GM13977 (cell line): ENCODE data around the gene CYP2A6.
"Not testable (repeated sequence)": the region's sequence is repeated elsewhere in the genome, so short reads cannot be mapped to it uniquely, and the experiment has no call there.

ENCODE experiments used
- DNase-seq: peaks from one replicate; pipeline ENCODE4 v3.0.0; 2012; ENCODE audit warnings: low spot score
- in situ Hi-C: fragments of 300-500 bp; cut with MboI; formaldehyde crosslinking; loops from one replicate; pipeline ENCODE4 v1.12.0; 2022; ENCODE audit warnings: low sequenced_read_pairs, low pct_unique_long_range_greater_than_20kb, mixed read lengths, inconsistent platforms; ENCODE audit not compliant: unreplicated experiment
- TF ChIP-seq, protein P1 (sequence below): IDR thresholded peaks from 2 replicates; pipeline ENCODE4 v1.5.1; 2012; ENCODE audit warnings: mild to moderate bottlenecking, control low read depth; ENCODE audit not compliant: insufficient read depth; ENCODE audit errors: extremely low read depth, missing control alignments

Gene CYP2A6

DNA sequence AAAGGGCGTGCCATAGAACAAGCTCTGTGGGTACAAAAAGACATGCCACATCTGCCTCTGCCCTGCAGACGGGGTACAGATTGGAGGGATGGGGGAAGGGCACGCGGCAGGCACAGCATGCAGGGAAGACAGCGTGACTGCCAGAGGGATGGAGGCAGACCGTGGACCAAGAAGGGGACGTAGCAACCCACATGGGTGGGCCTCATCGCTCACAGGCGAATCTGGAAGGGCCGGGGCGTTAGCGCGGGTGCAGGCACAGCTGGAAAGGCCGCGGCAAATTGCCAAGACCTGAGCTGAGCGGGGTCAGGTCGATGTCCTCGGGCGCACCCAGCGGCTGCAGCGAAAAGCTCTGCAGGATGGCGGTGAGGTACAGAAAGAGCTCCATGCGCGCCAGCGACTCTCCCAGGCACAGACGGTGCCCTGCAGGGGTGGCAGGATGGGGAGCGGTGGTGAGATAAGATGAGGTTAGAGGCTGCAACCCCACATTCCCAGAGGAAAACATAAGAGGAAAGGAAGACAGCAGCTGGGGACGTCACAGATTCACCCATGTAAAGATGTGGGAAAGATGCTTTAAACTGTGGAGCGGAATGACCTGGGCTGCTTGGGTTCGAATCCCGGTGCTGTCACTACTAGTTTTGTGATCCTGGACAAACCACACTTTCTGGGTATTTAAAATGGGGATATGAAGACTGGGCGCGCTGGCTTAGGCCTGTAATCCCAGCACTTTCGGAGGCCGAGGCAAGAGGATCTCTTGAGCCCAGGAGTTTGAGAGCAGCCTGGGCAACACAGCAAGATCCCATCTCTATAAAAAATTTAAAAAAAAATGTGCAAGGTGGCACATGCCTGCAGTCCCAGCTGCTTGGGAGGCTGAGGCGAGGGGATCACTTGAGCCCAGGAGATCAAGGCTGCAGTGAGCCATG, 31.5 kb downstream of the CYP2A6 start:
- TF ChIP-seq, protein P1, sequence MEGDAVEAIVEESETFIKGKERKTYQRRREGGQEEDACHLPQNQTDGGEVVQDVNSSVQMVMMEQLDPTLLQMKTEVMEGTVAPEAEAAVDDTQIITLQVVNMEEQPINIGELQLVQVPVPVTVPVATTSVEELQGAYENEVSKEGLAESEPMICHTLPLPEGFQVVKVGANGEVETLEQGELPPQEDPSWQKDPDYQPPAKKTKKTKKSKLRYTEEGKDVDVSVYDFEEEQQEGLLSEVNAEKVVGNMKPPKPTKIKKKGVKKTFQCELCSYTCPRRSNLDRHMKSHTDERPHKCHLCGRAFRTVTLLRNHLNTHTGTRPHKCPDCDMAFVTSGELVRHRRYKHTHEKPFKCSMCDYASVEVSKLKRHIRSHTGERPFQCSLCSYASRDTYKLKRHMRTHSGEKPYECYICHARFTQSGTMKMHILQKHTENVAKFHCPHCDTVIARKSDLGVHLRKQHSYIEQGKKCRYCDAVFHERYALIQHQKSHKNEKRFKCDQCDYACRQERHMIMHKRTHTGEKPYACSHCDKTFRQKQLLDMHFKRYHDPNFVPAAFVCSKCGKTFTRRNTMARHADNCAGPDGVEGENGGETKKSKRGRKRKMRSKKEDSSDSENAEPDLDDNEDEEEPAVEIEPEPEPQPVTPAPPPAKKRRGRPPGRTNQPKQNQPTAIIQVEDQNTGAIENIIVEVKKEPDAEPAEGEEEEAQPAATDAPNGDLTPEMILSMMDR: peak; percentile 35
- in situ Hi-C loops: loop anchor here (10.0 kb wide), 1 partner anchor 164 kb away; no protein-coding TSS in a partner anchor
- not testable (repeated sequence) for DNase-seq

DNA sequence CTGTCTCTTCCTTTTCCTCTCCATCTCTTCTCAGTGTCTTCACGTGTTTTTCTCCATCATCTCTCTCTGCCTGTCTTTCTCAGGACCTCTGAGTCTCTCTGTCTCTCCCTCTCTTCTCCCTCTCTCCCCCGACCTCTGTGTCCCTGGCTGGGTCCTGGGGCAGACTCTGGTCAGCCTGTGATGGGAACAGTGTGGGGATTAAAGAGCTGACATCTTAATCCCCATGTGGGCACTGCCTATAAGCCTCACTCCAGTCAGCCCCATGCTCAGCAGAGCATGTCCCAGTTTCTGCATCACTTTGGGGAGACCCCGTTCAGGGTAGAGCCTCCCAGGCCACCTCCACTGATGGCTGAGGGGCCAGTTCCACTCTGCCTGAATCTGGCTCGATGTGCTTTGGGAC, 35.0 kb downstream of the CYP2A6 start:
- in situ Hi-C loops: loop anchor here (10.0 kb wide), 1 partner anchor 160 kb away; no protein-coding TSS in a partner anchor
- no peak for DNase-seq
- TF ChIP-seq, protein P1: no peak

- TF ChIP-seq, protein P1: no peak
- no peak for DNase-seq
- in situ Hi-C loops: loop anchor here (10.0 kb wide), 1 partner anchor 158 kb away; no protein-coding TSS in a partner anchor
Observed at GRCh38 chr19:40813182-40813581, 37.1 kb downstream of the CYP2A6 start.

- in situ Hi-C loops: loop anchor here (10.0 kb wide), 1 partner anchor 158 kb away; no protein-coding TSS in a partner anchor
- DNase-seq: not testable (repeated sequence)
Observed at GRCh38 chr19:40812571-40812970, 37.7 kb downstream of the CYP2A6 start.

DNA sequence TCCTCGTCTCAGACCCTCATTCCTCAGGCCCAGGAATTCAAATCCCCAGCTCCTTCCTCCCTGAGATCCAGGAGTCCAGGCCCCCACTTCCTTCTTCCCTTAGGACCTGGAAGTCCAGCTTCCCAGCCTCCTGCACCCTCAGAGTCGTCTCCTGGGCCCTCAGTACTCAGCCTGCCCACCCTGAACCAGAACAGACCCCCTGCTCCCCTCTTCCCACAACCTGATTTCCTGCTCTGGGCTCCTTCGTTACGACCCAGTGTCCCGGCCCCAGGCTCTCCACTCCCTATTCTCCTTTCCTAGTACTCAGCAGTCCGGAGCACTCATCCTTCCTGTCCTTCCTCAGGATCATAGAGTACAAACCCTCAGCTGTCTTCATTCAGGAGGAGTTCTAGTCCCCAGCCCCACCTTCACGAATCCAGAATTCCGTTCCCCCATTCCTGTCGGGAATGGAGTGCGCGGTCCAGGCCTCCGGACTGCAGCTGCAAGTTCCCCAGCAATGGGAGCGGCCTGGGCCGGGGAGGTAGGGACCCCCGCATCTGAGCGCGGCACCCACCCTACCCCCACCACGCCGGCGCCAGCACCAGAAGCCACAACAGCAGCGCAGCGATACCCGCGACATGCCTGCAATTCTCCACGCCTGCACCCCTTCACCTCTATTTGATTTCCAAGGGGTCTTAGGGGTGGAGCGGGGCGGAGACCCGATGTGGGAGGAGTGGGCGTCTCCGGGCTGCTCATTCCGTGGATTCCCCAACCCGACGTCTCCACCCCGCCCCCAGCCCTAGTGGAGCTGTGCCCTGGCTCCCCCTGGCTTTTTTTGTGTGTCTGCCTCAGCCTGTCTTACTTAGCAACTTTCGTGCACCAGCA, 38.5 kb downstream of the CYP2A6 start:
- no peak for DNase-seq
- TF ChIP-seq, protein P1: peak; percentile 20
- in situ Hi-C loops: loop anchor here (10.0 kb wide), 1 partner anchor 157 kb away; no protein-coding TSS in a partner anchor

DNA sequence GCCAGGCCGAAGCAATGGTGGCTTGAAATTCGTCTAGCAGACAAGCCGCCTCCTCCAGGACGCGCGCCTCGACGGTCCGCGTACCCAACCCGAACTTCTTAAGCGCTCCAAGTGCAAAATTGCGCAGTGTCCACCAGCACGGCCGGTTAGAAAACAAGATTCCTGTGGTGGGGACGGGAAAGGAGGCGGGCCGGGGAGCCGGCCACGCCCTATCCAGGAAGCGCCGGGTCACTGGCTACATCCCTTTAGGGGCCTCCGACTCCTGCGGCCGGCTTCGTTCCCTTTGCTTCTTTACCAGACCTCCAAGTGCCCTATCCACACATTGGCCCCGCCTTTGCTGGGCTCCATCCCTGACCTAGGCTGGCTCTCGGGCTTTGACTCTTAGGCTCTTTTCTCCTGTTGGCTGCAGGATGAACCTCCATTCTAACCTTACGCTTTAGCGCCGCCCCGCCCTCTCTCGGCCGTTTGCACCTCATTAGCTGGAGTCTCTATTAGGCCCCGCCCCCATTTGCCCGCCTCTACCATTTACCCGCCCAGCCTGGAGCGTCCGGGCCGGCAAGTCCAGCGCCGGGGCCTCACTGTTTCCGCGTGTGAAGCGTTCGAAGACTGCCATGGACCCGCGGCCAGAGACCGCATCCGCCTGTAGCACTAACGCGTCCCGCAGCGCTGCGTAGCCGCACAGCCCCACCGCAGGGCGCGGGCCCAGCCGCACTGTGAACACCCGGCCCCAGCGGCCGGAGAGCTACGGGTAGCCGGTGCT, 39.4 kb downstream of the CYP2A6 start:
- in situ Hi-C loops: loop anchor here (10.0 kb wide), 1 partner anchor 156 kb away; no protein-coding TSS in a partner anchor
- DNase-seq: not testable (repeated sequence)

DNA sequence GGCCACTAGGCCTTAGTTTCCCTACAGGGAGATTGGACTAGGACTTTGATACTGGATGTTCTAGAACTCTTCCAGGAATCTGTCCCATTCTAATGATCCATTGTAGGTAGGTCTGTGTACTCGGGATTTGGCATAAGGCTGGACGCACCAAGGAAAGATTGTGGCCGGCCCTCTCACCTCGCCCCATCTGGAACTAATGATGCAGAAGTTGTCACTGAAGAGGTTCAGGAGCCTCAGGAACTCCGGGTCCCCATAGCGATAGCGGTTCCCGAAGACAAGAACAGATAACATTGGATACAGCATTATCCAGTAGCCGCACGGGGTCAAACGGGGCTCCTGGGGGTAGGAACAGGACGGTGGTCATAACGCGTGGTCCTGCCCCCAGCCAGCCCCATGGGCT, 40.1 kb downstream of the CYP2A6 start:
- TF ChIP-seq, protein P1: no peak
- no peak for DNase-seq
- in situ Hi-C loops: loop anchor here (10.0 kb wide), 1 partner anchor 155 kb away; no protein-coding TSS in a partner anchor
